ENCODE measurements around the gene LUZP2.

The LUZP2 gene

DNA sequence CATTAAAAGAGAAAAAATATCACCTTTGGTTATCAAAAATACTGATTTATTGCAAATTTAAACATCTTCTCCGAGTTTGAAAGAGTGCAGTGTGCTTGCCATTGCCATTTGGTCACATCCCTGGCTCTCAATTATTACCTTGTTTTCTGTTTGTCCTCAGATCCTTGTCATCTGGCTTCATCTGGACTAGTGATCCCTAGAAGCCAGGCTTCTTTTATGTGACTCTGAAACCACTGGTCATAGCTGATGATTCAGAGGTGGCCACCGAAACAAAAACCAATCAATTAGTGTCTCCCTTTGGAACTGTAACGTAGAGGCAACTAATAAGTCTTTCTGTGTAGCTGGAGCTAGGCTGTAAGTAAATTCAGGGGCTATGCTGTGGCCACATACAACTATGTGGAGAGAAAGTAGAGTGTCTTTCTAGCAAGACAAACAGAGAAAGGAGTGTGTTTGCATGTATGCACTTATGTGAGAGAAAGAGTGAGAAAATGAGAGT lies 237.9 kb downstream of the LUZP2 start:
- DNase-seq, result no peak

DNA sequence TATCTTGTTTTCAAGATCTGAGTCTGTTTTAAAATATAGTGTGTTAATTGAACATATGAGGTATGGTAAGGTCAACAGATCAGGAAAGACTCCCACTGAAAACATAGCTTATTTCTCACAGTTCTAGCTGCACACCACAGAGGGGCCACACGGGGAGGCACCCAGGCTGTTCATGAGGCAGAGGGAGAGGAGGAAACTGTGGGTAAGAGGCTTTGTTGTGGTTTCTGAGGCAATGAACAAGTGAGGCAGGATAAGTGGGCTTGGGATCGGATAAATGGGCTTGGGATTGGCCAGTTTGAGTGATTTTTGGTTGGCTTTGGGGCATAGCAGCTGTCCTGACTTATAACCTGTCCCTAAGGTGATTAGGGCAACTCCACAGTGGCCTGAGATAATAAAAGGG lies 242.1 kb downstream of the LUZP2 start:
- no peak for DNase-seq

DNA sequence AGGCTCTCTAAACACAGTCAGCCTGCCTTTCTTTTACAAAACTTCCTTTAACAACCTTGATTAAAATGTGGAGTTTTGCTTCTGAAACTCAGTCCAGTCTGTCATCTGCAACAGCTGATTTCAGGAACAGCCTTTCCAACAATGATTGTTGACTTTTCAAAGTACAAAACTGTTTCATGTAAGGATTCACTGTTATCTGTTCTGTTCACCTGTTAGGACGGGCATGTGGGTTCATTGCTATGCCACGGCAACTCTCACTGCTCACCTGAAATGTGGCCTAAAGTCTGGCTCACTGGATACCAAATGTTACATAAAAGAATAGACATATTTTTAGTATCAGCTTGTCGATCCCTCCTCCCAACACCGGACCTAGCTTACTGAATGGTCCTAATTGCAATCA lies 242.8 kb downstream of the LUZP2 start:
- no peak for DNase-seq

DNA sequence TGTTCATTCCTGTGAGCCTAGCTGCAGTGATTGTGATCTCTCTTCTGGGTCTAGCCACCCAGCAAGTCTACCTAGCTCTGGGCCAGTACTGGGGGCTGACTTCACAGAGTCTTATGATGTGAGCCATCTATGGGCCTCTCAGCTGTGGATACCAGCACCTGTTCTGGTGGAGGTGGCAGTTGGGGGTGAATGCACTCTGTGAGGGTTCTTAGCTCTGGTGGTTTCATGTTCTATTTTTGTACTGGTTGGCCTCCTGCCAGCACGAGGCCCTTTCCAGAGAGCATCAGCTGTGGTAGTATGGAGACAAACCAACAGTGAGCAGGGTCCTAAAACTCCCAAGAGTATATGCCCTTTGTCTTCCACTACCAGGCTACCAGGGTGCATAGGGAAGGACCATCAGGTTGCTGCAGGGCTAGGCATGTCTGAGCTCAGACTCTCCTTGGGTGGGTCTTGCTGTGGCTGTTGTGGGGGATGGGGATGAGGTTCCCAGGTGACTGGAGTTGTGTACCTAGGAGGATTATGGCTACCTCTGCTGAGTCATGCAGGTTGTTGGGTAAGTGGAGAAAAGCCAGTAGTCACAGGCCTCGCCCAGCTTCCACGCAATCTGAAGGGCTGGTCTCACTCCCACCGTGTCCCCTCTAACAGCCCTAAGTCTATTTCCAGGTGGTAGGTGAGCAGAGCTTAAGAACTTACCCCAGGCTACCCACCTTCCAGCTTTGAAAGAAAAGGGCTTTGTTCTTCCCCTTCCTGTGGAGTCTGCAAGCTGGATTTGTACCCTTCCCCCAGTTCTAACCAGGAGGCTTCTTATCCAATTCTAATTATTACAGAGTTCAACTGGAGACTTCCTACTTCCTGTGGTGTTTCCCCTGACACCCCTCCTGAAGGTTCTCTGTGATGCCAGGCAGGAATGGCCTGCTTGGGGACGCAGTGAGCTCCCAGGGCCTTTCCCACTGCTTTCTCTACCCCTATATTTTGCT lies 250.7 kb downstream of the LUZP2 start:
- DNase-seq, result no peak

DNA sequence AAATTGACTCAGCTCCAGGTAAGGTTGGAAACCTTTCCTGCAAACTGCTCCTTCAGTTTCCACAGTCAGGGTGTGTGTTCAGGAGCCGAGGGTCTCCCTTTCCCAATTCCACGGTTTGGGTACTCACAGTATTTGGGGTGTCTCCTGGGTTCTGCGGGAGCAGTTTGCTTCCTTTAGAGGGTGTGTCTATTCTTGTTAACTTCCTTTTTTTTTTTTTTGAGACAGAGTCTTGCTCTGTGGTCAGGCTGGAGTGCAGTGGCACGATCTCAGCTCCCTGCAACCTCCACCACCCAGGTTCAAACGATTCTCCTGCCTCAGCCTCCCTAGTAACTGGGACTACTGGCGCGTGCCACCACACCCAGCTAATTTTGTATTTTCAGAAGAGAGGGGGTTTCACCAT lies 251.4 kb downstream of the LUZP2 start:
- DNase-seq, result no peak

DNA sequence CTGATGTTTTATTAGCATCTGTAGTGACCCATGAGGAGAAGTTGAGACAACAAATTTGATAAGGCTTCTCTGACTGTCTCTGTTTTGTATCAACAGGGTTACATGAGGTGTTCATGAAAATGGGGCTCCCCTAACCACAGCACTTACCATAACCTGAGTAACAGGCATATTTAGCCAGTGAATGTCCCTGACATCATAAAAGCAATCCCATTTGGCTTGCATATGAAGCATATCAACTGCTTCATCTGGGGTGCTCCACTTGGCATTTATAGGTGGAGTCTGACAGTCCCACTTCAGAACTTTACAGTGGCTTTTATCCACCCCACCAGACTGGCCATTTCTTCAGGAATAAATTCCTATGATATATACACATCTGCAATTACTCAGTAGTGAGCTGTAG lies 257.6 kb downstream of the LUZP2 start:
- no peak for DNase-seq

DNA sequence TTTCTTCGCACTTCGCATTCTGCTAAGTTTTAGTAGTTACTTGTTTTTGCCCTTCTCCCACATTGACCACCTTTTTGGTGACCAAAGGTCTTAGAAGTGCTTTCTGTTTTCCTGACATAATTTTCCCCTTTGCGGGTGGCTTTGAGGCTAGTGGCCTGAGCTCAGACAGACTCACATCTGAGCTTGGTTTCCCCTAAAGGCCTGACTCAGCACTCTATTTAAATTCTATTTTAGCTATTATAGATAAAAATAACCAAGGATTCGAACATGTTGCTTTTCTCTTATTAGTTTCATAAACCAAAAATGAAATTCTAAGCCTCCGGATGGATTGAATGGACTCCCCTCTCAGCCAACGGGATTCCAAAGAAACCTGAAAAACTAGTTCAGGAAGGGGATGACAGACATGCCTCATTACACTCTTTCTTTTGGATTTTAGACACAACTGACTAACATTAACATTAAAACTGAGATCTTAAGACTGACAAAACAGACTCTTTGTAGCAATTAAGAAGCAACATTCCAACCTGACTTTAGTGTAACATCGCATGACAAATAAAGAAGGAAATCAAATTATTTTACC lies 258.5 kb downstream of the LUZP2 start:
- no peak for DNase-seq

DNA sequence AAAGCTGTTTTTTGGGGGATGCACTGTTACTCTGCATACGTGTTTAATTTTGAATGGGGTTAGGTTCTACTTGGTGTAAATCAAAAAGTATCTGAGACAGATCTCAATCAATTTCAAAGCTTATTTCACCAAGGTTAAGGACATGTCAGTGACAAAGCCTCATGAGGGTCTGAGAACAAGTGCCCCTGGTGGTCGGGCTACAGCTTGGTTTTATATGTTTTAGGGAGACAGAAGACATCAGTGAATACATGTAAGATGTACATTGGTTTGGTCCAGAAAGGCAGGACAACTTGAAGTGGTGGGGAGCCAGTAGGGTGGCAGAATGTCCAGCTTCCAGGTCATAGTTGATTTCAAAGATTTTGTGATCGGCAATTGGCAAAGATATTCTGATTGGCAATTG lies 262.9 kb downstream of the LUZP2 start:
- no peak for DNase-seq

DNA sequence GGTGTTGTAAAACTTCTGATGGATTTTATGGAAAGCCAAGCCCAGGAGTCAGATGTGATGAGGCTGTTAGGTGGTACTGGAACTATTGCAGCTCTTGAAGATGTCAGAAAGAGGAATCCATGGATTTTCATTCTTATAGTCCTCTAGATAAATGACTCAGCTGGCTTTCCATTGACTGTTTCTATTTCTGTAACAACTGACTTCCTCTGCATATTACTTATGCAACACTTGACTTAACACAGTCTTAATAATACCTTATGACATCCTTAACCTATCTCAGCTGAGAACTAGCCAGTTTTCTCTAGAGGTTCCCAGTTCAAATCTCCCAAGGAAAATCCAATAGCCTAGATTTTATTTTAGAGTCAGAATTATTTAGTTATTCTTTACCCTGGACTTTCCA lies 263.8 kb downstream of the LUZP2 start:
- no peak for DNase-seq

DNA sequence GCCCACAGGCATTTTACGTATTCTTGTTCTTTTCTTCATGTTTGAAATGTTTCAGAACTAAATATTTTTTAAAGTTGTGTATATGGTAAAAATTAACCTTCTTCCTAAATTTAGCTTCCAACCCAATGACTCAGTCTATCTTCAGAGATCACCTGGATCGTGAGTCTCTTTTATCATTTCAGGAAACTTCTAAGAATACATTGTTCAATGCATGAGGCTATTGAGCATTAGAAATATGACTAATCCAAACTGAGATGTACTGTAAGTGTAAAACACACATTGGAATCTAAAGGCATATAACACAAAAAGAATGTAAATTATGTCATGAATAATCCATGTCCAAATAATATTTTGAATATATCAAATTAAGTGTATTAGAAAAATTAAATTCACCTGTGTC lies 265.2 kb downstream of the LUZP2 start:
- DNase-seq, result no peak

DNA sequence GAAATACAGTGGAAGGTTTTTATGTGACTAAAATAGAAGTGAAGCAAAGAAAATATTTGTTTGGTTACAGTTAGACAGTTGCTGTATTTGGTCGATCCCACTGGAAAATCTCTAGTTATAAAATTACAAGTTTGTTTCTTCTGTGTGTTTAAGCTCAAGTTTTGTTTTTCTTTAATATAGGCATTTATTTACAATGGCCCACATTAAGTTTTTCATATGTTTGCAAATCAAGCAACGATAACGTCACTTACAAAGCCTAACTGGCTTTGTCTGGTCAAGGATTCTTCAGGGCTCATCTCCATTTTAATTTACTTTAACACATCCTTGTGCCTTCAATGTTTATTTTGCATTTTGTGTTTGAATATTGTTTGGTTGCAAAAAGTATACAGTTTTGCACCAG lies 270.6 kb downstream of the LUZP2 start:
- DNase-seq, result no peak

DNA sequence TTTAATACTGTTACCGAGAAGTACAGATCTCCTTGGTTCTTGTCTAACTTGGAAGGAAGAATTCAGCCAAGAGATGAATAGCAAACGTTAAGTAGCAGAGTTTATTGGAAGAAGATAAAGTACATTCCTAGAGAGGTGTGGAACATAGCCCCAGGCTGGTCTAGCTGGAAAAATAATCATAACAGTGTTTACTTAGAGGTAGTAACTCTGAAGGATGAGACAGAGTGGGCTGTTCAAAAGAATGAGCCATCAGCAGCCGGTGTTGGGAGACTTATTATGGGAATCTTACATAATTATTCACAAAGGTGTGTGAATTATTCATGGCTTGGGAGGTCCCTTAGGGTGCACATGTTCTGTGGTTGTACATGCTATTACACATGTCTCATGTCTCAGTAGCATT lies 276.5 kb downstream of the LUZP2 start:
- DNase-seq, result no peak

DNA sequence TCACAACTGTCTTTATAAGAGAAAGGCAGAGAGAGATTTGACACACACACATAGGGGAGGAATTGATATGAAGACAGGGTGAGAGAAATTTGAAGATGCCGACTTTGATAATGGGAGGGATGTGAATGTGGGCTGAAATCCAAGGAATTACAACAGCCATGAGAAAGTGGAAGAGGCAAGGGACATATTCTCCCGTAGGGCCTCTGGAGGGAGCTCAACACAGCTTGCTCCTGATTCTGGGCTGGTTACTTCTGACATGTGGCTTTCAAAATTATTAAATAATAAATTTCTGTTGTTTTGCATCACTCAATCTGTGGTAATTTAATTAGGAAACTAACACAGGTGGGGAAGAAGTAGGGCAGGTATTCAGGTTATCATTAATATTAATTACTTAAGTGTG lies 282.9 kb downstream of the LUZP2 start:
- no peak for DNase-seq

DNA sequence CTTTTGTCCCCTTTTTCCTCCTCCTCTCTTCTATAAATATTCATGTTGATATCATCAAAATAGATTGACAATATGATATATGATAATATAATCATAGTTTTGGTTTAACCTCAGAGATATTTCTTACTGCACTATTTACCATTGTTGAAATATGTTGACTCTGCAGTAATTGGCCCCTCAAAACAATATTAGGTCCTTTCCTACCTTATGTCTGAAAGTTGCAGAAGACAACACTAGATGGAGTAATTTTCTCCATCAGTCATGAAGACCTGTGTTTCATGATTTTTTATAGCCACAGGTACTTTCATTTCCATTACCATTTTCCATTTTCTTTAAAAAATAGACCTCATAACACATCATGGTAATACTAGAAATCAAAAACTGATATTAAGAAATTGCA lies 284.4 kb downstream of the LUZP2 start:
- DNase-seq, result no peak

DNA sequence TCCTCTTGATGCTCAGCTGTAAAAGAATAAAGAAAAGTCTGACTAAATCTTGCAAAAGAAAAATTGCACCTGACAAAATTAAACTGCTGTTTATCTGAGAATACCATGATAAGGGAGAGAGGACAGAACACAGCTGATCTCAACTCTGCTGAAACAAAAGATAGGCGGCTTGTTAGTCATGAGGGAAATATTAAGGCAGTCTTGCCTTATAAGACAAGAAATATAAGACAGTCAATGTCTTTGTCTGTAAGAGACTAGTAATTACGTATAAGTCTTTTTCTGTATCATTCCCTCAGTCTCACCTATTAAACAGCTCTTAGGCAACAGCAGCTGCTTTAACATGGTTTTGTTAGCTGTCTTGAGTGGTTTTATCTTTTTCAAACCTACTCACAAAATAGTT lies 296.6 kb downstream of the LUZP2 start:
- DNase-seq, result no peak

DNA sequence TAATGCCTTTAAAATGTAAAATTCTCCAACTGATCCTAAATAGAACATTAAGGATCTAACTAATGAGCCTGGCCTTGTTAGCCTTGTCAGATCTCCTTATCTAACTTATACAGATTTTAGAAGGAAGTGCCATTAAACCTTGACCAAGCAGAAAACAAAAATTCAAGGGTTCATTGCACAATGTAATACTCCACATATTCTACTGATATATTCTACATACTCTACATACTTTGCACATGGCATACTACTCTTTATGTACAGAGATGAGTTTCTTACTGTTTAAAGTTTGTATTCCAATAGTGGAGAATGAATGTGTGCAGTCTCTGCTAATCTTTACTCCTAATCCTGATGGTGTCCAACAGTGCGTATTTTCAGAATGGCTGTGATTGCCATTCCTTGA lies 297.2 kb downstream of the LUZP2 start:
- DNase-seq, result no peak

DNA sequence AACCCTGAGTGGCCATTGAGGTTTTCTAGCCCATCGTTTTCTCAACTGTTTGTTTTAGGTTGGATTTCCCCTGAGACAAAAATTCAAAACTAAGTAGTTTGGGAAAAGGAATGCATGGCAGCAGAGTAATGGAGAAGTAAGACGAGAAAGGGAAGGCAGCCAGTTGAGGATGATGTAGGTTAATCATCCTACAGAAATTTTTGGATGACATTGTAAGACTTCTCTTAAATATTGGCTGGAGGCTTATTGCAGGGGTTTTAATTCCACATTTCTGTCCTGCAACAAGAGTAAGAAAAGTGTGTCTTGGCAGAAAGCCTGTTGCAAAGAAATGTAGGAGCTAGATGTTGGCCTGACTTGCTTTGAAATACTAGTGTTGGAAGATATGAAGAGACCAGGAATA lies 308.8 kb downstream of the LUZP2 start:
- no peak for DNase-seq

DNA sequence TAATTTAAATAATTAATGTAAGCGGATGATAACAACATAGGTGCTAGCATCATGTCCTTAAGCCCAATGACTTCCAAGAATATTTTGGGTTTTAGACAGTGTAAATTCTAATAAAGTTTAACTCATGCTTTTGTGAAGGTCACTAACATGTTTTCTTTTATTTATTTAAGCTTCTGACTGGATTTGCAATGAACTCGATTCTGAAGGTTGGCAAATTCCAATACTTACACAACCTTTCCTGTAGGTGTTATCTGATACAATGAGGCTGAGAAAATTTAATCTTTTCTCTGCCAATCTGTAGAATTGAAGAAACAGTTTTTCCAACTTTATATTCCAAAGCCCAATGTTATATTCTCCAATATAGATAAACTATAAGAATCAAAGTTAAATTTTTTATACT lies 311.3 kb downstream of the LUZP2 start:
- no peak for DNase-seq

DNA sequence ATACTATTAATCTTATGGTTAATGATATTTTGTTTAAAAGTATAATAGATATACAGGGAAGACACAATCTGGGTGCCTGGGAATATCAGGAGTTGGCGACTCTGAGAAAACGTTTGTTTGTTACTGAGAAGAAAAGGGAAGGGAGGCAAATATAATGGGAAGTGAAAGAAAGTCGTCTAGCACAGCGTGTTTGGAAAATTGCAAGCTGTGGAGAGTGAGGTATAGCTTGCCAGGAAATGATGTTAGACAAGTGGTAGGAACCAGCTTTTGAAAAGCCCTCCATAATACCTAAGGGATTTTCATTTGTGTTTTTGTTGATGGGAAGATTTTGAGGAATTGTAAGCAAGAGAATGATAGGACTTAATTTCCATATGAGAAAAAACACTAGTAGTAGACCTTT lies 322.2 kb downstream of the LUZP2 start:
- DNase-seq, result no peak

DNA sequence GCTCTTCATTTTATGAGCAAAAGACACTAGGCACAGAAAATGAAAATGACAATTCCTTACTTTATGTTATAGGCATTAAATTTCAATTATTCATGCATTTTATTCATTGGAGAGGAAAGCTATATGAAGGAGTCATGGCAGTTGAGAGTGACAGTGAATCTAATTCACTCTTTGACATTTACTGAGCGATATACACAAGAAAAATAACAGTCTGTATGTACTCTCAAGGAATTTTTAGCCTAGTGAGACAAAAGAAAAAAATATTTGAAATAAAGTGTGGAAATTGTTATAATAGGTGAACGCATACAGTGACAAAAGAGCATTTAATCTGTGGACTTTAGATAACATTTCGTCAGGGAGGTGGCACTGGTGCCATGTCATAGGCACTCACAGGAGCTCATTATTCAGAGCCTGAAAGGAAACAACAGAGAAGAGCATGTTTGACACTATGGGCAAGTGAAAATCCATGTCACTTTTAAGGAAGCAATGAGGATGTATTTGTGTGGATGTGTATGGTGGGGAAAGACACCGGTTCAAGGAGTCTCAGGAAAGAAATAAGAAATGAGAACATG lies 323.1 kb downstream of the LUZP2 start:
- no peak for DNase-seq

DNA sequence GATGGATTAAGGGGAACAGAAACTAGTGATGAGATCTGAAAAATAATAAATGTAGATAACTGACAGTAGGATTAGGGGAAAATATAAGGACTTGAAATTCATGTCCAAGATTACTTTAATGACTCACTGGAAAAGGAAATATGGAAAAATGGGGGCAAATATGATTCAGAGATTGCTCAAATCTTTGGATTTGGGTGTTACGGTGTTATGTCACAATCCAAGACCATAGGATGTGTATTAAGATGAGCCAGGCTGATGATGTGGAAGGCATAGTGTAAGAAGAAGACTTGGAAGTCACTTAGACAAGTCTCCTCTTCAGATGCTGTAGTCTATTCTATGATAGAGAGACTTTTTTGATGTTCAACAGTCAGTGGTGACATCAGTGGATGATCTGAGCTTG lies 323.7 kb downstream of the LUZP2 start:
- DNase-seq, result no peak

DNA sequence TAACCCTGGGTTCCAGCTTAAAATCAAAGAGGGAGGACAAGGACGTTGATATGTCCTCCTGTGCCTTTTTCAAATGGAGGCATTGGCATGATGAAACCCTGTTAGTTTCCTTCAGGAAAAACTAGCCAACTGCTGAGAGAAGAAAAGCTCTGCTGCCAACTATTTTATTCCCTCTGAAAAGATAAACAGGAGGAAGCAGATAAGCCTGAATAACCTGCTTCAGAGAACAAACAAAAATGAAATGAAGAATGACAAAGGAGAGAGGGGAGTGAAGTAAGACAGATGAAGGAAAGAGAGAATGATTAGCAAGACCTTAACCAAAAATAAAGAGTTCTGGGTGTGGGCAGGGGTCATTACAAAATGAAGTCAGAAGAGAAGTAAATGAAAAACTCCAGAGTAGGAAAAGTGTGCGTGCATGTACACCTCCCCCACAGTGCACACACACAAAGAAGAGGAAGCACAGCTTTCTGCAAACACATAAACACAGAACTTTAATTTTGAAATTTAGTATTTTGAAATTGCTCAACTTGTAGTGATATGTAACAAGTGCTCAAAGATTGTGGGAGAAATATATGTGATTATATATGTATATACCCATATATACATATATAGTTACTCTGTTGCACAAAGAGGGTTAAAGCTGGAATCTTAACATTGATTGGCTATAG lies 332.2 kb downstream of the LUZP2 start:
- DNase-seq, result no peak

DNA sequence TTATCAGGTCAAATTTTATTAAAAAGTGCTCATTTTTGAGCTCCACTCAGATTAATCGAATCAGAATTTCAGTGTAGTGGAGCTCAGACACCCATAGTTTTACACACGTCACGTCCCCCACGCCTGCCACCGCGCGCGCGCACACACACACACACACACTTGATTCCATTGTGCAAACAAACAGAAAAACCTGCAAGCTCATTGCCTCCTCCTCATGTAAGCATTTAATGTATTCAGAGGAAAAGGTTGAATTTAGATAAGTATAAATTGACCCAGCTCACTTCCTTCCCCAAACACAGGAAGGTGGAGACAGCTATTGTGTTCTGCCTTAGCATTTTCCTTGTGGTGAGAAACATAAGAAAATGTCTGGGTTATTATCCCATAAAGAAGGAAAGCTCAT lies 336.7 kb downstream of the LUZP2 start:
- DNase-seq, result no peak

DNA sequence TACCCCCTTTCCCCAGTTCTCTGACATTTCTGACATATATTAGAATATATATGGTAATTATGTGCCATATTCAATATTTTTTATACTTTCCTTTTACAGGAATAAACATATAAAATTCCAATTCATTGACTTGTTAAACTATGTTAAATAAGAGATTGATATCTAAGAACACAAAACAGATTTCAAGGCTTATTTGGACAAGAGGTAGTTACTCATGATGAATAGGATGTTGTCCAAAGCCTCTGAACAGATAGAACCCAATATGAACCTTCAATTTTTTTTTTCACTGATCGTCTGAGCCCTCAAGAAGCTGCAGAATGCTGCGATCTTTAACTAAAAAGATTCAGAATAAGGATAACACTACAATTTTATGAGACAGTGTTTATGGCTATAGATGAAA lies 340.3 kb downstream of the LUZP2 start:
- DNase-seq, result no peak
